HEK293 (cell line): ENCODE measurements around the gene POP7.
"Not testable (repeated sequence)": the region's sequence is repeated elsewhere in the genome, so short reads cannot be mapped to it uniquely, and the experiment has no call there.

ENCODE experiments used
- CTCF ChIA-PET: fragments of 350-600 bp; formaldehyde crosslinking; extraction: SDS; loops from one replicate; lab custom pipeline; 2021; ENCODE audit warnings: antibody characterized with exemption; lab: Yijun Ruan, JAX
- POLR2A ChIA-PET: fragments of 300-600 bp; formaldehyde crosslinking; extraction: SDS; loops from one replicate; lab custom pipeline; 2020; ENCODE audit warnings: antibody characterized with exemption, inconsistent platforms; lab: Yijun Ruan, JAX
- H3K27ac ChIP-seq: fragments of 200-500 bp; sonication (Bioruptor generic); 2 replicates; pipeline ENCODE4 v1.5.1; 2014; ENCODE audit warnings: low read depth, low read length, control low read depth, inconsistent platforms; ENCODE audit errors: extremely low read depth
- H3K36me3 ChIP-seq, 2 experiments: fragments of 200-500 bp in 1 of 2; sonication (Bioruptor generic) in 1 of 2; 1 replicate in 1 of 2; 2 replicates in 1 of 2; pipeline ENCODE4 v1.5.1; 2014 to 2017; ENCODE audit warnings: inconsistent platforms in 2 of 2, low read length in 2 of 2; ENCODE audit not compliant: control insufficient read depth in 2 of 2, insufficient read depth in 1 of 2
- H3K4me1 ChIP-seq: fragments of 200-500 bp; sonication (Bioruptor generic); 2 replicates; pipeline ENCODE4 v1.5.1; 2014; ENCODE audit warnings: mild to moderate bottlenecking, low read length, inconsistent platforms; ENCODE audit not compliant: control insufficient read depth, insufficient read depth
- H3K4me3 ChIP-seq: 2 replicates; pipeline ENCODE4 v1.5.1; 2011; ENCODE audit warnings: low read depth, mild to moderate bottlenecking, control low read depth, low read length, moderate library complexity
- H3K9me3 ChIP-seq: fragments of 200-500 bp; sonication (Bioruptor generic); 2 replicates; pipeline ENCODE4 v1.5.1; 2014; ENCODE audit warnings: low read depth, low read length, inconsistent platforms; ENCODE audit not compliant: control insufficient read depth, insufficient read depth
- KLF1 ChIP-seq: fragments of 450-650 bp; formaldehyde crosslinking; IDR thresholded peaks from 2 replicates; pipeline ENCODE4 v1.5.1; 2016; ENCODE audit warnings: missing biosample characterization, missing genetic modification characterization
- PRDM10 ChIP-seq: fragments of 450-650 bp; formaldehyde crosslinking; IDR thresholded peaks from 2 replicates; pipeline ENCODE4 v1.5.1; 2016; ENCODE audit warnings: missing biosample characterization, missing genetic modification characterization
- ZBTB21 ChIP-seq: fragments of 450-650 bp; formaldehyde crosslinking; IDR thresholded peaks from 2 replicates; pipeline ENCODE4 v1.5.1; 2017; ENCODE audit warnings: missing biosample characterization, missing genetic modification characterization
- ZEB2 ChIP-seq: fragments of 450-650 bp; formaldehyde crosslinking; IDR thresholded peaks from 2 replicates; pipeline ENCODE4 v1.5.1; 2016; ENCODE audit warnings: missing biosample characterization, missing genetic modification characterization
- ZNF114 ChIP-seq: fragments of 450-650 bp; formaldehyde crosslinking; IDR thresholded peaks from 2 replicates; pipeline ENCODE4 v1.5.0; 2017; ENCODE audit warnings: missing biosample characterization, missing genetic modification characterization
- ZNF146 ChIP-seq: fragments of 450-650 bp; formaldehyde crosslinking; IDR thresholded peaks from 2 replicates; pipeline ENCODE4 v1.5.1; 2016; ENCODE audit warnings: missing biosample characterization, missing genetic modification characterization
- ZNF239 ChIP-seq: fragments of 450-650 bp; formaldehyde crosslinking; IDR thresholded peaks from 2 replicates; pipeline ENCODE4 v1.5.1; 2016; ENCODE audit warnings: missing biosample characterization, missing genetic modification characterization
- ZNF350 ChIP-seq: fragments of 450-650 bp; formaldehyde crosslinking; IDR thresholded peaks from 2 replicates; pipeline ENCODE4 v1.5.0; 2017; ENCODE audit warnings: missing biosample characterization, mild to moderate bottlenecking, missing genetic modification characterization
- ZNF48 ChIP-seq: fragments of 450-650 bp; formaldehyde crosslinking; IDR thresholded peaks from 2 replicates; pipeline ENCODE4 v1.5.1; 2016; ENCODE audit warnings: missing biosample characterization, missing genetic modification characterization
- ZNF701 ChIP-seq: fragments of 450-650 bp; formaldehyde crosslinking; IDR thresholded peaks from 2 replicates; pipeline ENCODE4 v1.5.1; 2016; ENCODE audit warnings: missing biosample characterization, missing genetic modification characterization
- ZNF777 ChIP-seq: fragments of 450-650 bp; formaldehyde crosslinking; IDR thresholded peaks from 2 replicates; pipeline ENCODE4 v1.5.1; 2017; ENCODE audit warnings: missing biosample characterization, missing genetic modification characterization, borderline replicate concordance
- TF ChIP-seq, protein P1 (sequence below): fragments of 450-650 bp; formaldehyde crosslinking; IDR thresholded peaks from 2 replicates; pipeline ENCODE4 v1.5.1; 2016; ENCODE audit warnings: missing biosample characterization, missing genetic modification characterization

POP7 gene

DNA sequence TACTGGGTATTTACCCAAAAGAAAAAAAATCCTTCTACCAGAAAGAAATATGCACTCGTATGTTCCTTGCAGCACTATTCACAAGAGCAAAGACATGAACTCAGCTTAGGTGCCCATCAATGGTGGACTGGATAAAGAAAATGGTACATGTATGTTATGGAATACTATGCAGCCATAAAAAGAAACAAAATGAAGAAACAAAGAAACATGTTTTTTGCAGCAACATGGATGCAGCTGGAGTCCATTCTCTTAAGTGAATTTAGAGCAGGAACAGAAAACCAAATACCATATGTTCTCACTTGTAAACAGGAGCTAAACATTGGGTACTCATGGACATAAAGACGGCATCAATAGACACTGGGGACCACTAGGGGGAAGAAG is 37.9 kb upstream of the POP7 start:
- CTCF ChIA-PET, result interaction anchor here (0.6 to 2.0 kb wide), 2 partner anchors 33 to 57 kb away, joined by 5 to 9 read pairs; no protein-coding TSS in a partner anchor
- TF ChIP-seq ZNF146 (tag by site-specific recombination), result peak; percentile 67
- TF ChIP-seq PRDM10 (tag by site-specific recombination), result no peak
- H3K27ac ChIP-seq, result no peak overlapping the region
- no peak overlapping the region for H3K4me3 ChIP-seq
- no peaks in the 10 kb centered on the region for H3K9me3 ChIP-seq
- POLR2A ChIA-PET, result no interaction called here
- no peaks in the 10 kb centered on the region for H3K4me1 ChIP-seq
- H3K36me3 ChIP-seq, result no peaks in the 10 kb centered on the region; a peak in 1 of 3 replicates

- H3K4me3 ChIP-seq, H3K9me3 ChIP-seq, POLR2A ChIA-PET, CTCF ChIA-PET, H3K27ac ChIP-seq, H3K36me3 ChIP-seq, H3K4me1 ChIP-seq: not testable (repeated sequence)
Measured at GRCh38 chr7:100669106-100669505, 36.8 kb upstream of the POP7 start.

DNA sequence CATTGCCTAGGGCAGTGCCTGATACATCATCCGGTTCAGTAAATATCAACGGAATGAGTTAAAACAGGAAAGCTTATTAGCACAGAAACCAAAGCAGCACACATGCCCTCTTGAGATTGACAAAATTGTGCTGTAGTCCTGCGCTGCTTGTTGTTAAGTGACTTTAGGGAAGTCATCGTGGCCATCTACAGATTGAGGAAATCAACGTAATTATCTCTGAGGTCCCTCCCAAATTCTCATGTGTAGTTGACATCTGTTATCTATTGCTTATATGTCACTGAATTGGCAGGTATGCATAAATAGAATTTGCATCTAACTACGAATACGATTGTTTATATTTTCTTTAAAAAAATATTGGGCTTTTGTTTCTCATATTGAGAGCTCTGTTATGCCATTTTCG is 35.8 kb upstream of the POP7 start:
- no peaks in the 10 kb centered on the region for H3K4me1 ChIP-seq
- H3K4me3 ChIP-seq, result no peak overlapping the region
- H3K36me3 ChIP-seq, result no peaks in the 10 kb centered on the region; a peak in 1 of 3 replicates
- H3K9me3 ChIP-seq, result no peaks in the 10 kb centered on the region
- CTCF ChIA-PET, result interaction anchor here (0.6 to 1.2 kb wide), 3 partner anchors 105 to 215 kb away, joined by 3 to 5 read pairs (median 4); no protein-coding TSS in a partner anchor
- H3K27ac ChIP-seq, result no peak overlapping the region
- TF ChIP-seq KLF1 (no peak), ZNF114 (tag by site-specific recombination) (no peak), ZEB2 (no peak), ZNF777 (tag by site-specific recombination) (no peak), ZNF48 (no peak), ZBTB21 (tag by site-specific recombination) (no peak), ZNF701 (tag by site-specific recombination) (no peak), ZNF239 (no peak), ZNF350 (tag by site-specific recombination) (no peak)
- TF ChIP-seq, protein P1, sequence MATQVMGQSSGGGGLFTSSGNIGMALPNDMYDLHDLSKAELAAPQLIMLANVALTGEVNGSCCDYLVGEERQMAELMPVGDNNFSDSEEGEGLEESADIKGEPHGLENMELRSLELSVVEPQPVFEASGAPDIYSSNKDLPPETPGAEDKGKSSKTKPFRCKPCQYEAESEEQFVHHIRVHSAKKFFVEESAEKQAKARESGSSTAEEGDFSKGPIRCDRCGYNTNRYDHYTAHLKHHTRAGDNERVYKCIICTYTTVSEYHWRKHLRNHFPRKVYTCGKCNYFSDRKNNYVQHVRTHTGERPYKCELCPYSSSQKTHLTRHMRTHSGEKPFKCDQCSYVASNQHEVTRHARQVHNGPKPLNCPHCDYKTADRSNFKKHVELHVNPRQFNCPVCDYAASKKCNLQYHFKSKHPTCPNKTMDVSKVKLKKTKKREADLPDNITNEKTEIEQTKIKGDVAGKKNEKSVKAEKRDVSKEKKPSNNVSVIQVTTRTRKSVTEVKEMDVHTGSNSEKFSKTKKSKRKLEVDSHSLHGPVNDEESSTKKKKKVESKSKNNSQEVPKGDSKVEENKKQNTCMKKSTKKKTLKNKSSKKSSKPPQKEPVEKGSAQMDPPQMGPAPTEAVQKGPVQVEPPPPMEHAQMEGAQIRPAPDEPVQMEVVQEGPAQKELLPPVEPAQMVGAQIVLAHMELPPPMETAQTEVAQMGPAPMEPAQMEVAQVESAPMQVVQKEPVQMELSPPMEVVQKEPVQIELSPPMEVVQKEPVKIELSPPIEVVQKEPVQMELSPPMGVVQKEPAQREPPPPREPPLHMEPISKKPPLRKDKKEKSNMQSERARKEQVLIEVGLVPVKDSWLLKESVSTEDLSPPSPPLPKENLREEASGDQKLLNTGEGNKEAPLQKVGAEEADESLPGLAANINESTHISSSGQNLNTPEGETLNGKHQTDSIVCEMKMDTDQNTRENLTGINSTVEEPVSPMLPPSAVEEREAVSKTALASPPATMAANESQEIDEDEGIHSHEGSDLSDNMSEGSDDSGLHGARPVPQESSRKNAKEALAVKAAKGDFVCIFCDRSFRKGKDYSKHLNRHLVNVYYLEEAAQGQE (tag by site-specific recombination), result no peak
- TF ChIP-seq, all 188 proteins: peak for 0
- POLR2A ChIA-PET, result interaction anchor here (1.1 kb wide), 1 partner anchor 84 kb away, joined by 3 read pairs; the partner anchor contains the start of gene FBXO24
